NCI-H1417 treated with DMSO at 0.1 percent for 48 hours (cell line): ENCODE measurements around the gene PDE5A.
"Not testable (repeated sequence)": the region's sequence is repeated elsewhere in the genome, so short reads cannot be mapped to it uniquely, and the experiment has no call there.

Source experiments
- DNase-seq: peaks from one replicate; lab custom pipeline; 2025; lab: John Stamatoyannopoulos, UW

The PDE5A gene

GRCh38 chr4:119628281-119629141 lies at the start of gene PDE5A:
TSS of gene PDE5A (minus strand) at chr4:119628804. CDS start at chr4:119628671, 133 bp downstream.
- DNase-seq = no peak

DNA sequence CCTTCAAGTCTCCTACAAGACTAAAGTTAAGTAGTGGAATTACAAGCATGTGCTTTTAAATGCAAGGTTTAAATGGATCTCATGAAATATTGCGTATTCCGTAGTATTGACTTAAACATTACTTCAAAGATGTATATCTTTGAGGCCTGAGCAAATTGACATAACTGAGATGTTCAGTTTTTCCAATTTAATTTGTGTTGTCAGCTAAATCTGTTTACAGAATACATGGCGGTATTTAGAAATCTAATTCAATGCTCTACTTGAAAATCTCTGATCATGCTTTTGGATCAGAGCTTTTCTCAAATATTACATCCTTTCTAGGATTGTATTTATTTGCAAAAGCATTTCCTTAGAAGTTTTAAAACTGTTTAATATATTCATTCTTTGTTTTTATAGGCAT lies 47.5 kb upstream of the PDE5A start:
- DNase-seq = no peak

DNA sequence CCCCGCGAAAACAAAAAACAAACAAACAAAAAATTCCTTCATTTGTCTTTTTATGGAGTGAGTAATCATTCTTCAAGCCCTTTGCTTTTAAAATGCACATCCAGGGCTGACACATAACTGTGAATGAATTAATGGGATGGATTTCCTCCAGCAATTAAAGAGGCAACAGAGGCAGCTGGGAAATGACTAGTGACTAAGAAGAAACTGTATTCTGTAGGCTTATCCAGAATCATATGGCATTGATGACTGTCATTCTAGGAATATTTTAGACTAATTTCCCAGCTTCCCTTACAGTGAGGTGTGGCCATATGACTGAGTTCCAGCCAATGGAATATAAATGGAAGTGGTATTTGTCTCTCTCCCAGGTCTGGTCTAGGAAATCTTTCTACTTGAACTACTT lies 46.8 kb upstream of the PDE5A start:
- DNase-seq = no peak

DNA sequence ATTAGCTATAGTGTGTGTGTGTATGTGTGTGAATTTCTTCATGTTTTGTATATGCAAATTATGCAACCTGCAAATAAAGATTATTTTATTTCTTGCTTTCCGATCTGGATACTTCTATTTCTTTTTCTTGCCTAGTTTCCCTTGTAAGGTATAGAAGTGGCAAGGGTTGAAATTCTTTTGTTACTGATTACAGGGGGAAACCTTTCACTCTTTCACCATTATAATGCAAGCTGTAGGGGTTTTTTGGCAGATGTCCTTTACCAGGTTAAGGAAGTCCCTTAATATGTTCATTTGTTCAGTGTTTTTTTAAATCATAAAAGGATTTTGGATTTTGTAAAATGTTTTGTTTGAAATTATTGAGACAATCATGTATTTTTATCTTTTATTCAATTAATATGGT lies 44.3 kb upstream of the PDE5A start:
- DNase-seq = no peak

DNA sequence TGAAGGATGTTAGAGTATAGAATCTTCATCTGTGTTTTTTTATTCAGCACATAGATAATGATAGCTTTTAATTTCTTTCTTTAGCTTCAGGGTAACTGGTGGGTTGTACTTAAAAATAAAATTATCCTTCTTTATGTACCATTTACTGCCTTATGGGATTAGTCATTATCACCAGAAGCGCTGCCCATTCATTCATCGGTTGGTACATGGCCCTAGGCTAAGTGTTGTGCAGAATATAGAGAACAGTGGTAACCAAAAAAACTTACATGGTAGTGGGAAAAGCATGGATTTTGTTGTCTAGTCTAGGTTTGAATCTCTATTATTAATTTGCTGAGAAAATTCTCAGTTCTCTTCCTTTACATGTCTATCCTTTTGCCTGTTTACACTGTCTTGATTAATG lies 43.5 kb upstream of the PDE5A start:
- no peak for DNase-seq

- DNase-seq = no peak
These were observed 42.6 kb upstream of the PDE5A start for GRCh38 chr4:119671205-119671604.

DNA sequence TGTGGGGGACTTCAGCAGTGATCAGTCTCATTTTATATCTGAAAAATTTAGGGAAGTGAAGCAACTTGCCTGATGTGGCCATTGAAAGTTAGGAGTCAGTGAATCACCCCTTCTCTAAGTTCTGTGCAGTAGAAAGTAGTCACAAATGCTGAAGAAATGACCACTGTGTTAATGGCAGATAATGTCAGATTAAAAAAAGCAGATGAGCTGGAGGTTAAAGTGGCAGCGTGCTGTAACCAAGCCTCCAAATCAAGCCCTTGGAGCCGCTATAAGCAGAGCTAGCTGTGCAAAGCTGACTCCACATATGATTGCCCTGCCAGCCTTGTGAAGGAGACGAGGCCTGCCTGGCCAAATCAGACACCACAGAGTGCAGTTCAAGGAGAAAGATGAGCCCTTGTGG lies 39.2 kb upstream of the PDE5A start:
- no peak for DNase-seq

- DNase-seq = no peak
These were observed 38.1 kb upstream of the PDE5A start for GRCh38 chr4:119666653-119667091.

GRCh38 chr4:119665752-119666151 lies 37.1 kb upstream of the PDE5A start:
- DNase-seq = no peak

GRCh38 chr4:119664168-119664907 lies 35.7 kb upstream of the PDE5A start:
- DNase-seq = no peak

DNA sequence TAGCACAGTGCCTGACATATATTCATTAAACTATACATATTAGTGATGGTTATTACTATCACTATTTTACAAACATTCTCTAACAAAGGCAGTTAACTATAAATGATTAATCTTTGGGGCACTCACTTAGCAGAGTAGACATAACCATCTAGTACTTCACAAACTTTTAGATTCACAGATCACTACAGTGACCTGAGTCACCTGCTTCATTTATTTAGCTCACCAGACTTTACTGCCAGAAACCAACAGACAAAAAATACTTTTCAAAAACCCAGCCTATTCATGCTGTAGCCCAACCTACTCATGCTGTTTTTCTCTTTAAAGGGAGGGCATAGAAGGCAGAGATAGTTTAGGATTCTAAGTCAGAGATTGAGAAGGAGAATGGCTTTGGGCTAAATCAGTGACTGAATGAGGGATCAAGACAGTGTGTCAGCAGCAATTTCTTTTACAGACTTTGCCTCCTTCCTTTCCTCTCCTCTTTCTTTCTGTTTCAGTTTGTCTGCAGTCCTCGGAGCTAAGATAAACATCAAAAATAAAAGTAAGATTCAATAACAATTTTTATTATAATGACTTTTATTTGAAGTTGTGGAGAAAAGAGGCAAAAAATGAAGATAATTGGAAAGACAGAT lies 34.7 kb upstream of the PDE5A start:
- DNase-seq = no peak

GRCh38 chr4:119662612-119663011 lies 34.0 kb upstream of the PDE5A start:
- not testable (repeated sequence) for DNase-seq

GRCh38 chr4:119661231-119661630 lies 32.6 kb upstream of the PDE5A start:
- DNase-seq = no peak

GRCh38 chr4:119659576-119659975 lies 31.0 kb upstream of the PDE5A start:
- DNase-seq = no peak

DNA sequence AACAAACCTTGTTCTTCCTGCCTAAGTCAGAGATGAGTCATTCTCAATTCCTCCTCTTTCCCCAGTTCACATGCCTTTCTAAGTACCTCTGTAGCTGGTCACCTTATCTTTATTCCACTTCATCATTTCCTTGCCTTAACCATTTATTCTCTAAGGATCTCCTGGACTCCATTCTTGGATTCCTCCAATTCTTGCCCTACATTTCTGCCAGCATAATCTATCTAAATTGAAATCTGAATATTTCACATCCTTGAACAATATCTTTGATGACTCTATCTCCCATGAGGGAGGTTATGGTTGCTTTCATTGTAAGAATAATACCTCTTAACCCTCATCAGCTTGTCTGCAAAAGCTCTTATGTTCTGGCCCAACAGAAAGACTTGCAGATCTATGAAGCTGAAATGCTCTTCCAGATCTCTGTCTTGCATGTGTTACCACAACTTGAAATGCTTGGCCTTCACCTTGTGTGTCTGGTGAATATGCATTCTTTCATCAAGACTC lies 28.6 kb upstream of the PDE5A start:
- no peak for DNase-seq

DNA sequence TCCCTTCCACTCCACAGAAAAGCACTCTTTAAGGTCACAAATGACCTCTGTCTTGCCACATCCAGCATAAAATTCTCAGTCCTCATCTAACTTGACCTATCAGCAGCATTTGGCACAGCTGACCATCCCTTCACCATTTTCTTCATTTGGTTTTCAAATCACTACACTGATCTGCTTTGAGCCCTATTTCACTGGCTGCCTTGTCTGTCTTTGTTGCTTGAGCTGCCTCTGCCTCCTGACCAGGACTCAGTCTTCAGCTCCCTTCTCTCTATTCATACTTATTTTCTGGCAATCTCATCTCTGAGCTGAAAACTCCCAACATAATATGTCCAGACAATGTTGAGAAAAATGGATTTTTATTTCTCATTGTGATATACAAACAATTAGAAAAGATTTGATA lies 27.7 kb upstream of the PDE5A start:
- no peak for DNase-seq

DNA sequence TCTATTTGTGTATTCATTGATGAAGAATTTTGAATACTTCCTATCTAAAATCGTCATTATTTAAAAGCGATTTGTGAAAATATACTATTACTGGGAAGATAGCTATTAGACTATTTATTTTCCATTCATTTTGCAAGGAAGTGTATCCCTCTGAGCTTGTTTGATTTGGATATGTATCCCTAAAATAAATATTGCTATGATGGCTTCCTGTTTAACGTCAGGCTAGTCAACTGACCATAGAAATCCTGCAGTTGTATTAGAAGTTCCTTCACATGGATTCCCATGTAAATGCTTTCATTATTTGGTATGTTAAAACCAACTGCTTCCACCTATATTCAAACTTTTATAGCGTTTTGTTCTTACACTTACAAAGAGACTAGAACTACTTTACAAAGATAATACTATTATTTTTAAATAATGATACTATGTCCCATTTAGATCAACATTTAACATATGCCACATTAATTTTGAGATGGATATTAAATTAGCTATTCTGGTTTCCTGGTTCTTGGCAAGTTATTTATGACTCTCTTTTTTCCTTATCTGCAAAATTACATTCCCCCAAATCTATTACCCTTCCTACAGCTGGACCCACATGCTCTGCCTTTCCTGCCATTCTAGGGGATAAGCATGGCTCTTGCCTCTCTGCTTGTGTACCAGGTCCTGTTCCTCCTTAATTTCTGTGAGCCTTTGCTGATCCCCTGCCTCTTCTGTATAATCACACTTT lies 26.7 kb upstream of the PDE5A start:
- DNase-seq = no peak

GRCh38 chr4:119653990-119654389 lies 25.4 kb upstream of the PDE5A start:
- no peak for DNase-seq

DNA sequence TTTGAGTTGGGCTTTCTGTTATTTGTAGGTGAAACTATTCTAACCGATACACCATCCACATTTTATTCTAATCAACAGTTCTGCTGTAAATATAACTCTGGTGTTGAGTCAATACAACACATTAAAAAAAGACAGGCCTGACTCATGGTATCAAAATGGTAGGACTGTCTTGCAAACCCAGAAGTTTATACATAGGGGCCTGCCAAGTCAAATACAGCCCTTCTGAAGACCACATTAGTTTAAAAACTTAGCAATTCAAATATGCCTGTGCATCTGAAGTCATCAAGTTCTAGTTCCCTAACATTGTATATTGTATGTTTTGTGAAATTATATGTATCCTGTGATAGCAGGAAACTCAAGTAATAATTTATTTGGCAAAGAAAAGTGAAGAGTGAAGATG lies 24.4 kb upstream of the PDE5A start:
- DNase-seq = no peak

DNA sequence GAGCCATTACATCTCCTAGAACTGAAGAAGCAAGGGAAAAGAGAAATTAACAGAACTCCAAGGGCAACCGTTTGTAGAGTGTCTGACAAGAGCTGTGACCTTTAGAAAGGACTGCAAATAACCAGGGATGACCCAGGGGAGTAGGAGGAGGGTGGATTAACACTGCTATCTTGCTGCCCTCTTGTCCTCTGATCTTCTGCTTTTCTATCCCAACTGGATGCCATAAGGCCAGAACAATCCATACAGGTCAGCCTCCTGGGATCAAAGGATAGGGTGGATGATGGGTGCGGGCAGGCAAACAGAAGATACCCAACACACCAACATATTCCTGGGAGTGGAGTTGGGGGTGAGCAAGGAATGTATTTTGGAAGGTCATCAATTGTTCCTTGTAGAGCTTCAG lies 19.8 kb upstream of the PDE5A start:
- no peak for DNase-seq

- no peak for DNase-seq
These were observed 19.0 kb upstream of the PDE5A start for GRCh38 chr4:119647558-119647957.
